Stomach (tissue), 4 donors: ENCODE measurements around the gene ROBO2.

Source experiments
- POLR2A ChIP-seq, 4 donors: fragments of 450-650 bp; IDR thresholded peaks; one replicate each; pipeline ENCODE4 v1.6.1; 2016; ENCODE audit warnings: antibody characterized with exemption in 4 of 4, control low read depth in 2 of 4, mild to moderate bottlenecking in 1 of 4, moderate library complexity in 1 of 4
- POLR2AphosphoS5 ChIP-seq, 3 donors: sonication (generic); formaldehyde crosslinking; IDR thresholded peaks; one replicate each; pipeline ENCODE4 v1.6.1; 2016; ENCODE audit warnings: antibody characterized with exemption in 3 of 3
- TF ChIP-seq, protein P1 (sequence below), 7 experiments: fragments of 450-650 bp in 4 of 7; fragments of 200-600 bp in 3 of 7; sonication (generic) in 3 of 7; IDR thresholded peaks; one replicate each; pipeline ENCODE4 v1.5.1; 2016 to 2019; ENCODE audit warnings: antibody characterized with exemption in 7 of 7, control low read depth in 2 of 7, mild to moderate bottlenecking in 1 of 7

DNA sequence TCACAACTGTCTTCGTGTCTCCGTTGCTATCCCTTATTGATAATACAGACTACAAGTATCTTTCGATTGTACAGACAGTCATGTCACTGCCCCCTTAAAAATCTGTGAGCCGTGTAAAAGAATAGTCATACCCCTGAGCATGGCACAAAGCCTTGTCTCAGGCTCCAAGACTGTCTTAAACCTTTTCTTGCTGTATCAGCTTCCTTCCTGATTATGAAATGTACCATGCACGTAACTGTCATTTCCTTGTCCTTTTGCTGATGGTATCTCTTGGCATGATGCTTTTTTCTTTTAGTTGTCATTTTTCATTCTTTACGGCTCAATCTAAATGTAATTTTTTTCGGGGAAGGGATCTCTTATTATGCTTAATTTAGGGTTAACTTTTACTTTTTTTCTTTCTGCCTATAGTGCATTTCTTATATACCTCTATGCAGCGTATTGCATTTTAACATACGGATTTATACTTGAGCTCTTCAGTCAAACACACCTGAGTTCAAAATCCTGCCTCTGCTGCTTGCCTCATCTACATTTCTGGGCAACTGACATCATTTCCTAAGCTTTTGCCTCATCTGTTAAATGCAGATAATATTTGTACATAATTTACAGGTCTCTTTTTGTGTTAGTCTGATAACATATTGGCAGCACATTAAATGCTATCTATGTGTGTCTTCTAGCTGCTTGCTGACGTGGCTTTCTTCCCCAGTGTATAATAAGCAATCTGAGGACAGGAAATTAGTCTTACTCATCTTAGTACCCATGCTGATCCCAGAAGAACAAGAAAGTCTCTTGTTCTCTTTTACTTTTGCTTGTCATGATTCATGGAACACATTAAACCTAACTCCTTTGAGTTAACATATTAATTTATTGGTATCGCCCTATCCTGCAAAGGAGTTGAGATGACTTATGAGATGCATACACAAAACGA, 57.3 kb downstream of the ROBO2 start:
- TF ChIP-seq, protein P1, sequence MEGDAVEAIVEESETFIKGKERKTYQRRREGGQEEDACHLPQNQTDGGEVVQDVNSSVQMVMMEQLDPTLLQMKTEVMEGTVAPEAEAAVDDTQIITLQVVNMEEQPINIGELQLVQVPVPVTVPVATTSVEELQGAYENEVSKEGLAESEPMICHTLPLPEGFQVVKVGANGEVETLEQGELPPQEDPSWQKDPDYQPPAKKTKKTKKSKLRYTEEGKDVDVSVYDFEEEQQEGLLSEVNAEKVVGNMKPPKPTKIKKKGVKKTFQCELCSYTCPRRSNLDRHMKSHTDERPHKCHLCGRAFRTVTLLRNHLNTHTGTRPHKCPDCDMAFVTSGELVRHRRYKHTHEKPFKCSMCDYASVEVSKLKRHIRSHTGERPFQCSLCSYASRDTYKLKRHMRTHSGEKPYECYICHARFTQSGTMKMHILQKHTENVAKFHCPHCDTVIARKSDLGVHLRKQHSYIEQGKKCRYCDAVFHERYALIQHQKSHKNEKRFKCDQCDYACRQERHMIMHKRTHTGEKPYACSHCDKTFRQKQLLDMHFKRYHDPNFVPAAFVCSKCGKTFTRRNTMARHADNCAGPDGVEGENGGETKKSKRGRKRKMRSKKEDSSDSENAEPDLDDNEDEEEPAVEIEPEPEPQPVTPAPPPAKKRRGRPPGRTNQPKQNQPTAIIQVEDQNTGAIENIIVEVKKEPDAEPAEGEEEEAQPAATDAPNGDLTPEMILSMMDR (IDR thresholded peaks at IDR 0.05) = no peak
- TF ChIP-seq POLR2A (IDR thresholded peaks at IDR 0.05) = no peak
- TF ChIP-seq POLR2AphosphoS5 (IDR thresholded peaks at IDR 0.05) = no peak
